HL-60 (cell line): ENCODE data around the gene NKX6-2.

ENCODE experiments used
- CTCF ChIP-seq: IDR thresholded peaks from one replicate; pipeline ENCODE4 v1.5.1; 2011; ENCODE audit warnings: low read length, control low read depth, inconsistent platforms; ENCODE audit not compliant: insufficient read depth
- POLR2AphosphoS5 ChIP-seq: IDR thresholded peaks from 2 replicates; pipeline ENCODE4 v1.6.1; 2012; ENCODE audit warnings: low read depth

- no peak for TF ChIP-seq CTCF
- no peak for TF ChIP-seq POLR2AphosphoS5
Observed at GRCh38 chr10:132810141-132810806, 24.3 kb upstream of the NKX6-2 start.
